ENCODE results near the gene CTNNA2.

DNA sequence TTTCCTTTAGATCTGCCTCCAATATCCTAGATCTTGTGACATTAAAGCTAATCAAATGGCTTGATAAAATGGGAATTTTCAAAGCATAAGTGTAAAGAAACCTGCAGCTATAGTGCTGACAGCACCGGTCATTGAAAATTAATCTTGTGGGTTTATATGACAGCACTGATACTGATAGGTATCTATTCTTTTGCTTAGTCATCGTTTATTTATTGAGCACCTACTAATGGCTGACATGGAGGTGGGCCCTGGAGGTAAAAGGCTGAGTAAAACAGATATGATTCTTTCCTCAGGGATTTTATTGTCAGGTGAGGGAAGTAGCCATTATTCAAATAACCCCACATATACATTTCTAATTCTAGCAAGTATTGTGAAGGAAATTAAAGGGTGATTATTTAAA lies 509.2 kb downstream of the CTNNA2 start:
- TF ChIP-seq, protein P1, sequence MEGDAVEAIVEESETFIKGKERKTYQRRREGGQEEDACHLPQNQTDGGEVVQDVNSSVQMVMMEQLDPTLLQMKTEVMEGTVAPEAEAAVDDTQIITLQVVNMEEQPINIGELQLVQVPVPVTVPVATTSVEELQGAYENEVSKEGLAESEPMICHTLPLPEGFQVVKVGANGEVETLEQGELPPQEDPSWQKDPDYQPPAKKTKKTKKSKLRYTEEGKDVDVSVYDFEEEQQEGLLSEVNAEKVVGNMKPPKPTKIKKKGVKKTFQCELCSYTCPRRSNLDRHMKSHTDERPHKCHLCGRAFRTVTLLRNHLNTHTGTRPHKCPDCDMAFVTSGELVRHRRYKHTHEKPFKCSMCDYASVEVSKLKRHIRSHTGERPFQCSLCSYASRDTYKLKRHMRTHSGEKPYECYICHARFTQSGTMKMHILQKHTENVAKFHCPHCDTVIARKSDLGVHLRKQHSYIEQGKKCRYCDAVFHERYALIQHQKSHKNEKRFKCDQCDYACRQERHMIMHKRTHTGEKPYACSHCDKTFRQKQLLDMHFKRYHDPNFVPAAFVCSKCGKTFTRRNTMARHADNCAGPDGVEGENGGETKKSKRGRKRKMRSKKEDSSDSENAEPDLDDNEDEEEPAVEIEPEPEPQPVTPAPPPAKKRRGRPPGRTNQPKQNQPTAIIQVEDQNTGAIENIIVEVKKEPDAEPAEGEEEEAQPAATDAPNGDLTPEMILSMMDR (IDR thresholded peaks at IDR 0.05) = no peak
- no peak for TF ChIP-seq POLR2A (IDR thresholded peaks at IDR 0.05)

All from transverse colon (tissue), 3 donors.